GM21619 (cell line): ENCODE data around the gene SPHK2.

Experiments used
- ATAC-seq: cut with Tn5 transposase; IDR thresholded peaks from one replicate; pipeline ENCODE4 v1.9.1; 2021; ENCODE audit not compliant: unreplicated experiment

Gene SPHK2

DNA sequence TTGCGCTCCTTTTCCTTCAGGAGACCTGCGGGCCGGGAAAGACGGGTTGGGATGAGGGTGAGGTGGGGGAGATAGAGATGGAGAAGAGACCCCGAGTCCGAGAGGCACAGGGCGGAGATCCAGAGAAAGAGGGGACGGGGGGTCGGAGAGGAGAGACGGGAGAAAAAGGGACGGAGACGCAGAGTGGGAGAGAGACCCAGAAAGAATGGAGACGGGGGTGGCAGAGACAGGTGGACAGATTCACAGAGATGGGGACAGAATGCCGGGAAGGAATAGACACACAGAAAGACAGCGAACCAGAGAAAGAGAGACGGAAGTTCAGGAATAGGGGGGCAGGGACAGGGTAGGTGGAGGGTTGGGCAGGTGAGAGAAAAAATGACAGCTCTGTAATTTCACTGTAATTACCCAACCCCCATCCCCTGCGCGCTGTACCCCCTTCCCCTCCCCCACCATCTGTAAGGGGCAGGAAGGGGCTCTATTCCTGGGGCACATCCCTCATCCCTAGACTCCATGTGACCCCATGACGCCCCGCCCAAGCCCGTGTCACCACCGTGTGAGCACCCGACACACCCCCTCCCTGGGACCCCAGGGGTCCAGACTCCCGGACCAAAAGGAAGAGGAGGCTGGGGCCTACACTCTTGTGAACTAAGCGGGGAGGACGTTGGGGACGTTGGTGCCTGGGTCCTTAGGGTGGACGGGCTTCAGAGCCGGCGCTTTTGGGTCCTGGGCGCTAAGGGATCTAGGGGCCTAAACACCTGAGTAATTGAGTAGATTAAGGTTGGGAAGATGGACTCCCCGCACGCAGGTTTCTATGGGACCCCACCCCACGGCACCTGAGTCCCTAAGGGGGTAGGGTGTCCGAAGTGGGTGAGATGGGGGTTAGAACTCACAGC is 16.9 kb downstream of the SPHK2 start:
- no peak for ATAC-seq

DNA sequence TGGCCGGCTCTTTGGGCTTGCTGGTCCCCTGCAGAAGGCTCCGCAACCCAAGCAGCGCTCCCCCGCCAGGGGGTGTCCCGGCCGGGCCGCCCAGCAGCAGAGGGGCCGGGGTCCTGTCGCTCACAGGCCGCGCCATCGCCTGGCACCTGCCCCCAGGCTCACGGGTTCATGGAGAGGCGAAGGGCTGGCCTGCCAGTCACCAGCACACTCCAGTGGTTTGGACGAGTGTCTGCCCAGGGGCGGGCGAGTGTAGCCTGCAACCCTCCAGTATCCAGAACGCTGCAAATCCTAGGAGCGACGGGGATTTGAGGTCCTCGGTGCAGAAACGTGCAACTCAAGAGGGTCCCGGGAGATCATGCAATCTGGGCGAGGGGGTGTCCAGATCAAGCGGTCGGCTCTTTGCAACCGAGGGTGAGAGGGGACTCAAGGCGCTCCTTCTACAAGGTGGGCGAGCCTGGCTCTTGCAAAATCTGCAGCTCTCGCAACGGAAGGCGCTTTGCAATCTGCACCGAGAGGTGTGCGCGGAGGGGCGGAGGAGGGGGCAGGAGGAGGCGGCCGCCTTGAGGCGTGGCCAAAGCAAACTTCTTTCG is 17.6 kb downstream of the SPHK2 start, which contains the start of gene DBP:
Gene DBP (minus strand): TSS at position 521 of the 590 bp plus-strand sequence. CDS start 385 bp downstream, at position 136.
- no peak for ATAC-seq

DNA sequence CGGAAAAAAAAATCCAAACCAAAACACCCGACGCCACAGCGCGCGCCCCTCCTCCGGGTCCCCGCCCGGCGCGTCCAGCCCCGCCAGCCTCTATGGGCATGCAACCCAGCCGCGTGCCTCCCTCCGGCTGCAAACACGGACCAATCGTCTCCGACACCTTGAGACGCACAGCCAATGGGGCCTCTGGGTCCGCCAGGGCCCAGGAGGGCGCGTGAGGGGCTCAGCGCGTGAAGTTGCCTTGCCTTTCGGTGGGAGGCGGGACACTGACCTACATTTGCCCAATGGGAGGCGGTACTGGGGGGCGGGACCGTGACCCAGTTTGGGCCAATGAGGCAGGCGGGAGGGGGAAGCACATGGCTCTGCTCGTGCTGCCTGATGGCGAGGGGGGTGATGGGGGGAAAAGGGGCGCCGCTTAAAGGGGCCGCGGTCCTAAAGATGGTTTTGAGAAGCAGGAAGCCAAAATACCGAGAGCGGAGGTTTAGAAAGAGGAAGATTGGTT is 18.2 kb downstream of the SPHK2 start:
- peak; percentile 63 for ATAC-seq

DNA sequence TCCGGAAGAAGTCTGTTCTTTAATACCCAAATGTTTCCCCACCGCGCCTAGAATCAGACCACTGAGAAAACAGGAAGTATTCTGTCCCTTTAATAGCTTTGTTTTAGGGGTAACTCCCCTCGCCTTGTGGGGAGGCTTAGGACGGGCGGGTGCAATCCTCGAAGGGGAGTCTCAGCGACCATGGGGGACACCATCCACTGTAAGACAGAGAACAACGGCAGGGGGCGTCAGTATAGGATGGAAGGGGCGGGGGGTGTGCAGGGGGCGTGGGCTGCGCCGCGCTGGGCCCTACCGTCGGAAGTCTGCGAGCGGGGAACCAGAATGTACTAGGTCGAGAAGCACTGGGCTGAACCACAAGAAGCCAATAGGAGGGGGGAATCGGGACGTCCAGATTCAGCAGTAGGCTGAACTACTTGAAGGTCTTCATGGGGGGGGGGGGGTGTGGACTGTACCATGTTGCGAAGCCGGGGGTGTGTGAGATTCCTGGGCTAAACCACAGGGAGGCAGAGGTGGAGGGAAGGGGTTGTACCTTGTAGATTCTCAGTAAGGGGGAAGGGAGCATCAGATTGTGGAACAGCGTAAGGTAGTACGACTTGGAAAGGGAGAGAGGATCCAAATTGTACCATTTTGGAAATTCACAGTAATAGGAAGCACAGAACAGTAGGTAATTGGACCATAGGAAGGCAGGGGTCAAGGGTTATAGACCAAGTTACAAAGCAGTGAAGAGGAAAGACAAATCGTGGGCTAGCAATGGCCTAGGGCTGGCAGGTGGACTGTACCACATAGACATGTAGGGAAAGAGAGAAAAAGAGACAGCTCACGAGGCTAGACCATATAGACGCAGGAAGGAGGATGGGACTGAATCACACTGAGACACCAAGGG is 18.9 kb downstream of the SPHK2 start:
- no peak for ATAC-seq

DNA sequence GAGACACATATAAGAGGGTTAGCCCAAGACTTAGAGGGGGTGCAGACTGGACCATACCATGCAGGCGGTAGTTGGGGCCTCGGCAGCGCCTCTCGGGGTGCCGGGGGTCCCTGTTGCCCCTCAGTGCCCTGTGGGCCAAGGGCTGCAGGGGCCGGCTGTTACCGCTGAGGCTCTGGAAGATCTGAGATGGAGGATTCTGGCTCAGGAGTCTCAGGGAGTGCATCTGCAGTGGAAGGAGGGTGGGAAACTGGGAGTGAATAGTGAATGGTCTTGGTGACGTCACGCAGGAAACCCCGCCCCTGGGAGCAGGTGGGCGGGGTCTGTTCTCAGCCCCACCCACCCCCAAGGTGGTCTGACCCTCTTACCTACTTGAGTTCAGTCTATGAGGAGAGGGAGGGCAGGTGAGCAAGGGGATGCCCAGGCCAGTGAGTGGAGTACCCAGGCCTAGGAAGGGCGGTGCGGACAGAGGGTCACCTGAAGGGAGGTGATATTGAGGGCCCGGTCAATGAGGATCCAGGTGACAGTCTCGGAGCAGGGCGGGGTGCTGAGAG is 19.6 kb downstream of the SPHK2 start:
- no peak for ATAC-seq

DNA sequence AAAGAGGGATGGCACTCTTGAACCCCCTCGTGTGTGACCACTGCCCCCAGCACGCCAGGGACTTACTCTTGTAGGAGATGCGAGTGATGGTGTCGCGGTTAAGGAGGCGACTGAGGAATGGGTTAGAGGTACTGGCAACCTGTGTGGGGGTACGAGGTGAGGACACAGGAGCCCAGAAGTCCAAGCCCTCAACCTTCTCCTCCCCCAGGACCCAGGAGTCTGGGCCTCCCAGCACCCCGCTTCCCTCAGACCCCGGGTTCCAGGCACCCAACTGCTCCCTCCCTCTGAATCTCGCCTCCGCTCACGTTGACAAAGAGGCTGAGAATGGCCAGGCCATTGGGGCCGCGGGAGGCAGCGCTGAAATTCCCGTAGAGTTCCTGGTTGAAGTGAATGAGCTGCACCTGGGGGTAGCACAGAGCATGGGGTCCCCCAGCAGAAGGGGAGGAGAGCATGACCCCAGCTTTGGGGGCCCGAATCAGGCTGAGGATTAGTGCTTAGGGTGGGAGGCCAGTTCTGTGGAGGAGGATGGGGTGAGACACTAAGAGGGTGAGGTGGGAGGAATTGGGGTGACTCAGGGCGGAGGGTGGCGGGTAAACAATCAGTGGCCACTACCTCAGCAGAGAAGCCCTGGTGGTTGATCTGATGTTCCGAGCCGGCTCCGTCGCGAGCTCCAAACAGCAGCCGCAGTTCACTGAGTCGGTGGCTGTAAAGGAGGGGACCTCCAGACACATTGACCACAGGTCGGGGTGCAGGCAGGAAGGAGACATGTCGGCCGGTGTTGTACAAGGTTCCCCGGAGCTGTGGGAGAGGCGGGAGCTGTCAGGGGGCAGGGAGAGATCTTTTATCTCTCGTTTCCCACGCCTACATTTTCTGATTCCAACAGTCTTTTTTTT is 20.4 kb downstream of the SPHK2 start:
- ATAC-seq, result no peak

DNA sequence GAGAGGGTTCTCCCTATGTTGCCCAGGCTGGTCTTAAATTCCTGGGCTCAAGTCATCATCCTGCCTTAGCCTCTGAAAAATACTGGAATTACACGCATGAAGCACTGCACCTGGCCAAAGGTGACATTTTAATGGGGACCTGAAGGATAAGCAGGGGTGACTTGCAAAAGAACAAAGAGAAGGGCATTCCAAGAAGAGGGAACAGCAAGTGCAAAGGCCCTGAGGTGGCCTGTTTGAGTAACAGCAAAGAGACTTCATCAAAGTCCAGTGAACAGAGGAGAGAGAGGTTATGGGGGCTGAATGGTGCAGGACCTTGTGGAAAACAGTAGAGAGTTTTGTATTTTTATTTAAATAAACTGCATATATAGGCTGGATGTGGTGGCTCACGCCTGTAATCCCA is 22.5 kb downstream of the SPHK2 start:
- no peak for ATAC-seq

DNA sequence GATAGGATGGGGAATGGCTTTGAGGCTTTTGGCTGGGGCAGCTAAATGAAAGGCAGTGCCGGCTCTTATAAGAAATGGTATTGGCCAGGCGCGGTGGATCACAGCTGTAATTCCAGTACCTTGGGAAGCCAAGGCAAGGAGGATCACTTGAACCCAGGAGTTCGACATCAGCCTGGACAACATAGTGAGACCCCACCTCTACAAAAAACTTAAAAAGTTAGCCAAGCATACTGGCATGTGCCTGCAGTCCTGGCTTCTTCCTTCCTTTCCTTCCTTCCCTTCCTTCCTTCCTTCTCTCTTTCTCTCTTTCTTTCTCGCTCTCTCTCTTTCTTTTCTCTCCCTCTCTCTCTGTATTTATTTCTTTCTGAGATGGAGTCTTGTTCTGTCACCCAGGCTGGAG is 23.6 kb downstream of the SPHK2 start:
- ATAC-seq, result no peak

DNA sequence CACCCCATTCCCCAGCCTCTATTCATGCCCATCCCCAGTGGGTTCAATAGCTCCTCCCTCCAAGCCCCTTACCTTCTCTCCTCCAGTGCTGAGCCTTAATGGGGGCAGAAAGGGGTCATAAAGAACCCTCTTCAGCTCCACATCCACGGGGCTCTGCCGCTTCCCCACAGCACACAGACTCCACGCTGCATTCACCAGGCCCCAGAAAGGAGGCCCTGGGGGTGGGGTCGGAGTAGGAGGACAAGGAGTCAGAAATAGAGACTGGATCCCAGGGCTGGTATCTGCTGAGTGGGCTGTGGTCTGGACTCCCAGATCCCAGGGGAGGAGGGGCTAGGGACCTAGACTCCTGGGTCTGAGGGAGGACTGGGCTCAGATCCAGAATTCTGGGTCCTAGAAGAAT is 25.0 kb downstream of the SPHK2 start:
- no peak for ATAC-seq

DNA sequence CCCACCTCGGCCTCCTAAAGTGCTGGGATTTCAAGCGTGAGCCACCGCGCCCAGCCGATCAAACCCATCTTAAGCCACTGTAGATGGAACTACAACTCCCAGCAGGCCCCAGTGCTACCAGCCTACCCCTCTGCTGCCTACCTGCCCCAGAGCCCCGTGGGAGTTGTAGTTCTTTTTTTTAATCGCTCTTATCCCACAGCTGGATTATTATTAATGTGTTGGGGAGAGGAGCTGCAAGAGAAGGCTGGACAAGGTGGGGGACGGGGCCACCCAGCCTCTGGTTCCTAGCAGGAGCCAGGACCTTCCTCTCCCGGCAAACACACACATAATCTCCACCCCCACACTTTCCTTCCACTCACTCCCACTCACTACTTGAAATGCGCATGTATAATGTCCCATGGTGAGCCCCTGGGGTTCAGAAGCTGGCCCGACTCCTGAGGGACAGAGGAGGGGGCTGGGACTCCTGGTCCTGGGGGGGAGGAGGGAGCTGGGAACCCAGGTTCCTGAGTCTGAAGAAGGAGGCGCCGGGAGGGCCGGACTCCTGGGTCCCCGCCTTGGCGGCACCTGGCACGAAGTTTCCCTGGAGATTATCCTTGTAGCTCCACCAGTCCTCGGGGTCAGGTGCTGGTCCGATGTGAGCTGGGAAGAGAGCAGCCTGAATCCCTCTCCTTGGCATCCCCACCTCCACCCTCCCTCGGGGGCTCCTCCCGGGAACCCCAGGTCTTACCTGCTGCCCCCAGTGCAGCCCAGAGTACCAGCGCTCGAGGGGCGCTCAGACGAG is 25.7 kb downstream of the SPHK2 start:
- ATAC-seq, result peak; percentile 45

DNA sequence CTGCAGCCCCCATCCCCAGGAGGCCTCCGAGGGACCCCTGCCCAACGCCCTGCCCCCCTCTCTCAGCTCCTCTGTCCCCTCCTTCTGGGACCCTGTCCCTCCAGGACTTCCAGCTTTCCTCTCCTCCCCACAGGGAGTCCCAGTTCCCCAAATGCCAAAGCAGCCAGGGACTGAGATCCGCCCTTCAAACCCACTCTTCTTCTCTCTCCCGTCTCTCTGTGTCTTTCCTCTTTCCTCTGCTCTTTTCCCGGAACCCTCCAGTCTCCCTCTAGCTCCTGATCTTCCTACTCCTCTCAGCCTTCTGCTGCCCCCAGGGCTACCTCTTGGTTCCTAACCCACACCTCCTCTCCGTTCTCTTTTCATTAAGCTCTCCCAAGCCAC is 26.3 kb downstream of the SPHK2 start:
- ATAC-seq, result no peak

DNA sequence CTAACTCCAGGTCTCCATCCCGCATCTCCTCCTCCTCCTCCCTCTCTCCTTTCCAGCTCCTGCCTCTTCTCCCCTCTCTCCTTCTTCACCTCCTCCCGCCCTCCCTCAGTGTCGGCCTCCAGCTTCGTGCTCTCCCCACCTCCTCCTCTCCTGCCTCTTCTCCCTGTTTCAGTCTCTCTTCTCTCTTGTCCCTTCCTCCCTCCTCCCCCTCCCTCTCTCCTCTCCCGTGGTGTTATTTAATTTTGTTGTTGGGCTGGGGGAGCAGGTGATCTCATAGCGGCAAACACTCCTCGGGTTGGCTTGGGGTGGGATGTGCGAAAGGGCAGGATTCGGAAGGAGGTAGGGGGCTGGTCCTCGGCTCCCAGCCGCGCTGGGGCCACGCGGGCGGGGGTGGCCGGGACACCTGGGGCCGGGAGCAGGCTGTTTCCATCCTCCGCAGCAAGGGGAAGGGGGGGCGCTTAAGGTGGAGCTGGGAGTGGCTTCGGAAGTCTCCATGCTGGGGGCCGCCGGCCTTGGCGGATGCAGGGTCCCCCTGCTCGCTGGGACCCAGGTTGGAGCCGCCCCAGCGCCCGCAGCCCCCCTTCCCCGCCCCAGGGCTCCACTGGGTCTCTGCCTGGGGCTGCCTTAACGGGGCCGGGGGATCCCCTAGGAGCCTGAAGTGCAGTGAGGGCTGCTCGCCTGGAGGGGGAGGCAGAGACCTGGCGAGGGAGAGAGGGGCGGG is 26.9 kb downstream of the SPHK2 start, which contains the start of gene CA11:
Gene CA11 (minus strand): TSS at position 187 of the 721 bp plus-strand sequence. CDS start 555 bp downstream, outside the sequence.
- ATAC-seq, result peak; percentile 69

DNA sequence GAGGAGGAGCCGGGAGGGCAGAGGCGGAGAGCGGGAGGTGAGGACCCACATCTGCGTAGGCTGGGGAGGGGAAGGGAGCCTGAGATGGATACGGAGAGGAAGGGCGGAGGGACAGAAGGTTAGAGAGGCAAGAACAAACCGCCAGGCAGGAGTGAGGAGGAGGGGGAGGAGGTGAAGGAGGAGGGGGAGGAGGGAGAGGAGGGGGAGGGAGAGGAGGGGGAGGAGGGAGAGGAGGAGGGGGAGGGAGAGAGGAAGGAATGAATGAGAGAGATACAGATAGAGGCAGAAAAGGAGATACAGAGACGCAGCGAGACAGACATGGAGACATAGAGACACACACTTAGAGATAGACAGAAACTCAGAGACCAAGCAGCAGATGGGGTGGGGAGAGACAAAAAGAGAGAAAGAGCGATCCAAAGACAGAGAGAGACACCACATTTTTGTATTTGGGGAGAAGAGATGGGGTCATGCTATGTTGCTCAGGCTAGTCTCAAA is 27.5 kb downstream of the SPHK2 start:
- no peak for ATAC-seq

DNA sequence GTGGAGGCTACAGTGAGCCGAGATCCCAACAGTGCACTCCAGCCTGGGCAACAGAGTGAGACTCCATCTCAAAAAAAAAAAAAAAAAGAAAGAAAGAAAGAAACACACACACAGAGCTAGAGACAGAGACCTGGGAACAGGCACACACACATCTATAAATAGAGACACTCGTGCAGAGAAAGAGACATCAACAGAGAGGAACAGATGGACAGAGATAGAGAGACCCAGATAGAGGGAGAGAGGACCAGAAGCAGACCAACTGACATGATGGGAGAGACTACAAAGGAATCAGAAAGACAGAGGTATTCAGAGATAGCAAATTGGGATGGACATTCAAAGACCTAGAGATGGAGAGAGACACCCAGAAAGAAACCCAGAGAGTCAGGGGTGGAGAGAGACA is 28.8 kb downstream of the SPHK2 start:
- no peak for ATAC-seq

DNA sequence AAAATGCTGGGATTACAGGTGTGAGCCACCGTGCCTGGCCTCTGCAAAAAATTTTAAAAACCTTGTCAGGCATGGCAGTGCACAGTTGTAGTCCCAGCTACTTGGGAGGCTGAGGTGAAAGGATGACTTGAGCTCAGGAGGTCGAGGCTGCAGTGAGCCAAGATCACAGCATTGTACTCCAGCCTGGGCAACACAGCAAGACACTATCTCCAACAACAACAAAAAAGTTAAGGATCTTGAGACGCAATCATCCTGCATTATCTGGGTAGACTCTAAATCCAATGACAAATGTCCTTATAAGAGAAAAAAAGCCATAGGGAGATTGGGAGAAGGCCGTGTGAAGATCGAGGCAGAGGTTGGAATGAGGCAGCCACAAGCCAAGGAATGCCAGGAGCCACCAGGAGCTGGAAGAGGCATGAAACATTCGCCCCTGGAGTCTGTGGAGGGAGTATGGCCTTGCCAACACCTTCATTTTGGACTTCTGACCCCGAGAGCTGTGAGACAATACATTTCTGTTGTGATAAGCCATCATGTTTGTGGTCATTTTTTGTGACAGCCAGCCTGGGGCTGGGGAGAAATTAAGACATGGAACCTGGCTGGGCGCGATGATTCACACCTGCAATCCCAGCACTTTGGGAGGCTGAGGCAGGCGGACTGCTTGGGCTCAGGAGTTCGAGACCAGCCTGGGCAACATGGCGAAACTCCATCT is 31.8 kb downstream of the SPHK2 start:
- ATAC-seq, result no peak

DNA sequence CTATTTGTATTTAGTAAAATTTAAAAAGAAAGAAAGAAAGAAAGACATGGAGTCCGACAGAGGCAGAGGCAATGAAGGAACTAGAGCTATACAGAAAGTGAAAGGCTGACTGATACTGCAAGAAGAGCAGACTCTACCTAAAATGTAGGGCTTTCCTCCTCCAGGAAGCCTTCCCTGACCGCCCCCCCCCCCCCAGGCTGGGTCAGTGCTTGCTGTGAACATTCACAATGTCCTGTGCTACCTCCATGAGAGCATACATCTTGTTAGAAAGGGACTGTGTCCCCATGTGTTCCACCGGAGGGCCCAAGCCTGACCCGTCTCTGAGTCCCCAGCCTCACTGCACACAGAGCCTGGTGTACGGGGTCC is 32.4 kb downstream of the SPHK2 start:
- ATAC-seq, result no peak

DNA sequence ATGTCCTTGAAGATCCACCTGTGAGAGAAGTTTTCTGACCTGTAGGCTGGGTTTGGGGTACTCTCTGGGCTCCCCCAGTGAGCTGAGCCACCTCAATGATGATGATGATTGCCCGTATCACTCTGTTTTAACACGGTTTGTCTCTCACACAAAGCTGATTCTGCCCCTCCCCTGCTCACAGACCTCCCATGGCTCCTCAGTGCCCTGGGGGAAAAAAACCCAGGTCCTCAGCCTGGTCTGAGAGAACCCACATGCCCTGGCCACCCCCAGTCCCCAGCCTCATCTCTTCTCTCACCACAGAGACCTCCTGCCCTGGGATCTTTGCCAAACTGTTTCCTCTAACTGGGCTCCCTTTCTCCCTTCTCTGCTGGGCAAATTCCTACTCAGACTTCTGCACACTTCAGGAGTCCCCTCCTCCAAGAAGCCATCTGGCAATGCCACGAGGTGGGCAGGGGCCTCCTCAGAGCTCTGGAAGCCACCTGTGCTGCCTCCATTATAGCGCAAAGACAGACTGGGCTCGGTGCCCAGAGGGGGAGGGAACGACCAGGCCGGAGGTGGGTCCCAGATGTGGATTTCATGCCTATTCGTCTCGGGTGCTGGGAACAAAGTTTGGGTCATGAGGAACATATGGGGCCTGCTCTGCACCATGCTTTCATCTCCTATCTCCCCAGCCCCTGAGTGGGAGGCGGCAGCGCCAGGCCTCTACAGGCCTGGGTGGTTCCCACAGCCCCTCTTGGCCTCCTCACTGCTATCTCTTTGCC is 35.2 kb downstream of the SPHK2 start:
- ATAC-seq, result no peak
